Naive thymus-derived CD8-positive, alpha-beta T cell (primary cell): ENCODE data around the gene KCTD16. TPM values are rescaled to one million over a fixed set of nuclear protein-coding genes. Genes with fewer than 3 reads are reported as not detected.

Experiments
- ATAC-seq, 2 donors: fragments of 150-1000 bp; cut with Tn5 transposase in 1 of 2; sonication (Bioruptor Pico), chemical (Tn5 transposase) in 1 of 2; 1 replicate in 1 of 2; 2 replicates in 1 of 2; pipeline ENCODE4 v1.10.0; 2021; ENCODE audit warnings: mild to moderate bottlenecking in 2 of 2, moderate library complexity in 2 of 2
- POLR2A ChIA-PET: fragments of 350-600 bp; sonication (Branson Sonifier 250); formaldehyde crosslinking; loops from one replicate; lab custom pipeline; 2021; ENCODE audit warnings: antibody characterized with exemption; lab: Charles Lee
- DNase-seq, 10 donors: peaks; one replicate each; pipeline versions ENCODE4 v3.0.0 to v3.0.0-alpha.2; 2020 to 2022
- H3K27ac Mint-ChIP-seq, 10 donors: one replicate each; pipeline ENCODE4 v1.8.0; 2020 to 2022; ENCODE audit warnings: mild to moderate bottlenecking in 10 of 10, mixed read lengths in 10 of 10, moderate library complexity in 4 of 10, inconsistent platforms in 1 of 10
- H3K27me3 Mint-ChIP-seq, 5 donors: one replicate each; pipeline ENCODE4 v1.8.0; 2021 to 2022; ENCODE audit warnings: mixed read lengths in 5 of 5
- H3K36me3 Mint-ChIP-seq, 3 donors: one replicate each; pipeline ENCODE4 v1.8.0; 2020 to 2022; ENCODE audit warnings: mixed read lengths in 3 of 3, mild to moderate bottlenecking in 2 of 3, inconsistent platforms in 1 of 3
- H3K4me1 Mint-ChIP-seq, 4 donors: one replicate each; pipeline ENCODE4 v1.8.0; 2021 to 2022; ENCODE audit warnings: mixed read lengths in 4 of 4
- H3K4me3 Mint-ChIP-seq, 10 donors: one replicate each; pipeline ENCODE4 v1.8.0; 2020 to 2022; ENCODE audit warnings: mild to moderate bottlenecking in 10 of 10, mixed read lengths in 10 of 10, moderate library complexity in 6 of 10, inconsistent platforms in 1 of 10
- H3K9me3 Mint-ChIP-seq, 9 donors: one replicate each; pipeline ENCODE4 v1.8.0; 2020 to 2022; ENCODE audit warnings: mixed read lengths in 9 of 9, mild to moderate bottlenecking in 3 of 9, inconsistent platforms in 1 of 9, moderate library complexity in 1 of 9
- polyA plus RNA-seq, 3 donors: library from polyadenylated mRNA; unstranded; fragments of 300-500 nt; fragmentation: Illumina TruSeq; gene quantifications; one replicate each; pipeline ENCODE4 v1.2.3, GENCODE V29; 2021
- total RNA-seq, 8 experiments: library from RNA in 2 of 8; stranded (reverse) in 2 of 8; gene quantifications; one replicate each; pipeline ENCODE4 v1.2.3 and lab custom pipeline; 2021 to 2026

The KCTD16 gene
- total and polyA plus RNA-seq, 5 experiments from 2014 or later, result 0.13 to 0.27 TPM; not detected in 3

GRCh38 chr5:144438237-144438636, 267.6 kb downstream of the KCTD16 start:
- Mint-ChIP-seq H3K36me3 (peaks cover 0 to 9% (median 0%) of the 10 kb centered on the region in 3 donors), H3K4me1 (no peaks in the 10 kb centered on the region), H3K27ac (no peak overlapping the region), H3K9me3 (peaks cover 0 to 36% (median 23%) of the 10 kb centered on the region in 9 donors), H3K4me3 (no peak overlapping the region), H3K27me3 (no peaks in the 10 kb centered on the region)
- no peak for ATAC-seq
- no peak for DNase-seq
- POLR2A ChIA-PET, result no interaction called here

- DNase-seq, result no peak
- no peaks in the 10 kb centered on the region for H3K36me3 Mint-ChIP-seq
- H3K27ac Mint-ChIP-seq, result no peak overlapping the region
- POLR2A ChIA-PET, result no interaction called here
- ATAC-seq, result no peak
- H3K4me1 Mint-ChIP-seq, result no peaks in the 10 kb centered on the region
- H3K4me3 Mint-ChIP-seq, result no peak overlapping the region
- no peaks in the 10 kb centered on the region for H3K27me3 Mint-ChIP-seq
- peaks cover 0 to 48% (median 8%) of the 10 kb centered on the region in 9 donors for H3K9me3 Mint-ChIP-seq
Measured at GRCh38 chr5:144448457-144448856, 277.8 kb downstream of the KCTD16 start.

- H3K27ac Mint-ChIP-seq, result no peak overlapping the region
- H3K36me3 Mint-ChIP-seq, result no peaks in the 10 kb centered on the region
- DNase-seq (no peak), ATAC-seq (no peak)
- H3K9me3 Mint-ChIP-seq, result peaks cover 0 to 34% (median 6%) of the 10 kb centered on the region in 9 donors
- no peaks in the 10 kb centered on the region for H3K4me1 Mint-ChIP-seq
- no peaks in the 10 kb centered on the region for H3K27me3 Mint-ChIP-seq
- POLR2A ChIA-PET, result no interaction called here
- no peak overlapping the region for H3K4me3 Mint-ChIP-seq
Measured at GRCh38 chr5:144451187-144451973, 280.7 kb downstream of the KCTD16 start.

- ATAC-seq, result no peak
- Mint-ChIP-seq H3K4me1 (no peaks in the 10 kb centered on the region), H3K4me3 (no peak overlapping the region)
Measured at GRCh38 chr5:144453753-144454152, 283.1 kb downstream of the KCTD16 start.

DNA sequence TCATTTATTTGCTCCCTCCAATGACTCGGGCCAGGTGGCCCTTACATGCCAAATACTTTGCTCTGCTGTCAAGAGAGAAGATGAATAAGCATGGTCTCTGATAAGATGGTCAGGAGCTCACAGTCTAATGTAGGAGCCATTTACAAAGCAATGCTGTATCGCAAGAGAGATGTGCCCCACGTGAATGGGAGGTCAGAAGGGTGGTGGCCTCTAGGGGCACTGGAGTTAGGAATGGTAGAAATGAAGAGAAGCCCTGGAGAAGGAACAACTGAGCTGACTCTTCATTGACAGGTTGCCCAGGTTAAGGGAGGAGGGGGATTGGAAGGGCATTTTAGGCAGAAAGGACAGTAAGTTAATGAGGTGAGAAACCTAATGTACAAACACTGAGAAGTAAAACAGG, 286.5 kb downstream of the KCTD16 start:
- peaks cover 0 to 54% (median 7%) of the 10 kb centered on the region in 9 donors for H3K9me3 Mint-ChIP-seq

More at GRCh38 chr5:144453753-144454152, 283.1 kb downstream of the KCTD16 start:
- DNase-seq, result no peak
- POLR2A ChIA-PET, result no interaction called here
- Mint-ChIP-seq H3K27ac (no peak overlapping the region), H3K36me3 (no peaks in the 10 kb centered on the region), H3K27me3 (no peaks in the 10 kb centered on the region), H3K9me3 (peaks cover 0 to 36% (median 6%) of the 10 kb centered on the region in 9 donors)

DNA sequence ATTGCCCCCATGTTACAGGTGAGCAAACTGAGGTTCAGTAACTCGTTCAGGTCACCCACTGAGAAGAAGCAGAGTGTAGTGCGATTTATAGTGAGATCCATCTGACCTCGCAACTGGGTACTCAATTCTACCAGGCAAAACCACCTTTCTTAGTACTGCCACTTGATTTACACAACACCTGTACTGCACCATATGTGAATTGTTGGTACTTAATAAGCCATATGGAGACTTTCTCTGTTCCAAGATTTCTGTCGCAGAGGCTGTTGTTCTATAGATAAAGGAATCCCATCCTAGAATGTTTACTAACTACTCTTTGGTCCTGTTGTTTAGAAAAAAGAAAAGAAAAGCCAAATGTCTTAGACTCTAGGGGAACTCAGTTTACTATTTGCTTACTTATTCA, 287.5 kb downstream of the KCTD16 start:
- no peak for DNase-seq
- H3K27ac Mint-ChIP-seq, result no peak overlapping the region
- H3K4me3 Mint-ChIP-seq, result no peak overlapping the region
- peaks cover 0 to 47% (median 7%) of the 10 kb centered on the region in 9 donors for H3K9me3 Mint-ChIP-seq
- no peaks in the 10 kb centered on the region for H3K36me3 Mint-ChIP-seq
- no peak for ATAC-seq
- H3K27me3 Mint-ChIP-seq, result no peaks in the 10 kb centered on the region
- POLR2A ChIA-PET, result no interaction called here
- no peaks in the 10 kb centered on the region for H3K4me1 Mint-ChIP-seq

More for the DNA sequence above, 286.5 kb downstream of the KCTD16 start:
- POLR2A ChIA-PET, result no interaction called here
- Mint-ChIP-seq H3K4me1 (no peaks in the 10 kb centered on the region), H3K4me3 (no peak overlapping the region), H3K27ac (no peak overlapping the region), H3K27me3 (no peaks in the 10 kb centered on the region), H3K36me3 (no peaks in the 10 kb centered on the region)
- DNase-seq (no peak), ATAC-seq (no peak)

DNA sequence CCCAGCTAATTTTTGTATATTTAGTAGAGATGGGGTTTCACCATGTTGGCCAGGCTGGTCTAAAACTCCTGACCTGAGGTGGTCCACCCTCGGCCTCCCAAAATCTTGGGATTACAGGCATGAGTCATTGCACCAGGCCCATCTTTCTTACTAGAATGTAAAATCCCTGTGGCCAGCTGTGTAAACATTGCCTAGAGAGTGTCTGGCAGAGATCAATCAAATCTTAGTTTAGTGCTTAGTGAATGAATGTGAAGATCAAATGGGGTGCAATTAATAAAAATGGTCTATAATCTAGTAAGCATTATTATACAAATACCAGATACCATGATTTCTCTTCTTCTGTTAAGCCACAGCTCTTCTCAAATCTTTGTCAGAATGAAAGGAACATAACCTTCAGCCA, 289.9 kb downstream of the KCTD16 start:
- no peak overlapping the region for H3K27ac Mint-ChIP-seq
- no peak overlapping the region for H3K4me3 Mint-ChIP-seq
- H3K36me3 Mint-ChIP-seq, result no peaks in the 10 kb centered on the region
- H3K4me1 Mint-ChIP-seq, result no peaks in the 10 kb centered on the region
- ATAC-seq, result no peak
- H3K9me3 Mint-ChIP-seq, result peaks cover 0 to 55% (median 5%) of the 10 kb centered on the region in 9 donors
- POLR2A ChIA-PET, result no interaction called here
- no peaks in the 10 kb centered on the region for H3K27me3 Mint-ChIP-seq
- no peak for DNase-seq

DNA sequence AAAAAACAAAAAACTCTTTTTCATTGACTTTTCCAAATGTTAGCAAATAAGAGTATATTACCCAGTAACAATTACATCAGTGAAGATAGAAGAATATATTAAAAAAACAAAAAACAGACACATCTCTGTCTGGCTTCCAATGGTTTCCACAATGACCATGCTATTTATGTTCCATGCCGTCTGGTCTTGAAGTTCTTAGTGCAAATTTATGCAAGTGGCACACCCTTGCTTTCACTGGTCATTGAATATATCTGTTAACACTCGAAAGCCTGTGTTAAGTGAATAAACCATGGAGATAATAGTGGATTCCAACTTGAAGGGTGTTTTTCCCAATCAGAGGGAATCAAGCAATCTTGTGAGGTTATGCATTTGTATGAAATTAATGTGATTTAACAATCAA, 291.9 kb downstream of the KCTD16 start:
- no peaks in the 10 kb centered on the region for H3K4me1 Mint-ChIP-seq

GRCh38 chr5:144463481-144464223, 293.0 kb downstream of the KCTD16 start:
- H3K27me3 Mint-ChIP-seq, result no peaks in the 10 kb centered on the region
- ATAC-seq, result no peak
- no peaks in the 10 kb centered on the region for H3K4me1 Mint-ChIP-seq
- H3K4me3 Mint-ChIP-seq, result no peak overlapping the region
- H3K27ac Mint-ChIP-seq, result no peak overlapping the region
- peaks cover 0 to 5% (median 0%) of the 10 kb centered on the region in 3 donors for H3K36me3 Mint-ChIP-seq
- POLR2A ChIA-PET, result no interaction called here
- peaks cover 0 to 51% (median 7%) of the 10 kb centered on the region in 9 donors for H3K9me3 Mint-ChIP-seq
- no peak for DNase-seq

More for the DNA sequence above, 291.9 kb downstream of the KCTD16 start:
- Mint-ChIP-seq H3K4me3 (no peak overlapping the region), H3K9me3 (peaks cover 0 to 43% (median 1%) of the 10 kb centered on the region in 9 donors), H3K36me3 (no peaks in the 10 kb centered on the region), H3K27me3 (no peaks in the 10 kb centered on the region), H3K27ac (no peak overlapping the region)
- DNase-seq (no peak), ATAC-seq (no peak)
- POLR2A ChIA-PET, result no interaction called here

GRCh38 chr5:144464306-144464705, 293.6 kb downstream of the KCTD16 start:
- ATAC-seq (no peak), DNase-seq (no peak)
- Mint-ChIP-seq H3K4me1 (no peaks in the 10 kb centered on the region), H3K4me3 (no peak overlapping the region), H3K9me3 (peaks cover 0 to 51% (median 7%) of the 10 kb centered on the region in 9 donors), H3K36me3 (peaks cover 0 to 5% (median 0%) of the 10 kb centered on the region in 3 donors), H3K27me3 (no peaks in the 10 kb centered on the region), H3K27ac (no peak overlapping the region)
- POLR2A ChIA-PET, result no interaction called here

GRCh38 chr5:144465441-144465840, 294.8 kb downstream of the KCTD16 start:
- ATAC-seq, result no peak
- H3K27me3 Mint-ChIP-seq, result no peaks in the 10 kb centered on the region
- H3K4me1 Mint-ChIP-seq, result no peaks in the 10 kb centered on the region
- H3K36me3 Mint-ChIP-seq, result peaks cover 0 to 5% (median 0%) of the 10 kb centered on the region in 3 donors
- H3K27ac Mint-ChIP-seq, result no peak overlapping the region
- no peak overlapping the region for H3K4me3 Mint-ChIP-seq
- POLR2A ChIA-PET, result no interaction called here
- no peak for DNase-seq
- H3K9me3 Mint-ChIP-seq, result peaks cover 0 to 42% (median 6%) of the 10 kb centered on the region in 9 donors

DNA sequence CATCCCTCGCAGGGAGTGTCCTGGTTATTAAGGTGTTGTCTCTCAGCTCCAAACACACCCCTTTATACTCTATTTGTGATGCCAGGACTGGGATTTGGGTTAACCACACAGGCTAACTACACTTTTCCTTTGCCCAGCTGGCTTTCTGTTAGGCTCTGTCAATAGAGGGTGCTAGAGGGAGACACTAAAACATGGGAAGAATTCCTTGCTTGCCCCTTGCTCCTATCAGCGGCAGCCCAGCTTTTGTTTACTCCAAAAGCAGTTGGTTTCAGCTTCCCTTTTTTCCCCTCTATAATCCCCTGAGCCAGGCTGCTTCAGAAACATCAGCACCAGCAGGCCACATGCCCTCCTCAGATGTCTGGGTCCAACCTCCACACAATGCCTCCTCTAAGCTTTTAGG, 297.1 kb downstream of the KCTD16 start:
- POLR2A ChIA-PET, result no interaction called here

DNA sequence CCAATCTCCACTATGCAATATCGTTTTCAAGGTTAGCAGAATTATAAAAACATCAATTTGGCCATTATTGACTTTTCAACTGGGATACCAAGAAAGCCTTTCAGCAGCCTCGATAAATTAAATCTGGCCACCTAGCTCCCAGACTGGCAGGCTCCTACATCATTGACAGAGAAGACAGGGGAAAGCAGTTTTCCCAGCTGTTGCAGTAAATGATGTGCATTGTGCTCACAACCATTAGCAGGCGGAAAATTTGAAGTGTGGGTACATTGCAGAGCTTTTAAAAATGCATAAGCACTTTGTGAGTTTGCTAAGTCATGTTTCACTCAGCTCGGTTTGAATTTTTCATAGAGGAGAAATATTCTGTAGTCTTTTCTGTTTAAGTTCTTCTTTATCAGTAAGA, 297.9 kb downstream of the KCTD16 start:
- Mint-ChIP-seq H3K9me3 (peaks cover 0 to 26% (median 4%) of the 10 kb centered on the region in 9 donors), H3K36me3 (peaks cover 0 to 5% (median 0%) of the 10 kb centered on the region in 3 donors), H3K4me3 (no peak overlapping the region), H3K4me1 (no peaks in the 10 kb centered on the region), H3K27me3 (no peaks in the 10 kb centered on the region), H3K27ac (no peak overlapping the region)
- DNase-seq (no peak), ATAC-seq (no peak)
- POLR2A ChIA-PET, result no interaction called here

More for the DNA sequence above, 297.1 kb downstream of the KCTD16 start:
- H3K4me1 Mint-ChIP-seq, result no peaks in the 10 kb centered on the region
- H3K27ac Mint-ChIP-seq, result no peak overlapping the region
- no peak overlapping the region for H3K4me3 Mint-ChIP-seq
- ATAC-seq, result no peak
- peaks cover 0 to 26% (median 4%) of the 10 kb centered on the region in 9 donors for H3K9me3 Mint-ChIP-seq
- H3K36me3 Mint-ChIP-seq, result peaks cover 0 to 5% (median 0%) of the 10 kb centered on the region in 3 donors
- no peak for DNase-seq
- no peaks in the 10 kb centered on the region for H3K27me3 Mint-ChIP-seq
